Prostate gland (tissue), 2 donors: ENCODE measurements around the gene MYMK.

Experiments
- CTCF ChIP-seq, 4 experiments: fragments of 200-600 bp in 2 of 4; fragments of 450-650 bp in 2 of 4; sonication (generic) in 2 of 4; IDR thresholded peaks; 1 replicate in 3 of 4; 2 replicates in 1 of 4; pipeline ENCODE4 v1.5.1; 2016 to 2019; ENCODE audit warnings: antibody characterized with exemption in 4 of 4, mild to moderate bottlenecking in 2 of 4, moderate library complexity in 2 of 4
- POLR2AphosphoS5 ChIP-seq: sonication (generic); formaldehyde crosslinking; IDR thresholded peaks from one replicate; pipeline ENCODE4 v1.6.1; 2017; ENCODE audit warnings: antibody characterized with exemption

- no peak for TF ChIP-seq CTCF (IDR thresholded peaks at IDR 0.05)
- no peak for TF ChIP-seq POLR2AphosphoS5
These were observed 613 bp downstream of the MYMK start for GRCh38 chr9:133524146-133524545.
